Astrocyte (in vitro differentiated cells and primary cell): ENCODE results near the gene MED12L. TPM values are rescaled to one million over a fixed set of nuclear protein-coding genes. Genes with fewer than 3 reads are reported as not detected.

Source experiments
- DNase-seq: peaks from one replicate; pipeline ENCODE4 v3.0.0-alpha.2; 2010; ENCODE audit warnings: low read depth
- FAIRE-seq: peaks from 2 replicates; lab custom pipeline; 2011; peaks lifted over from hg19 to GRCh38; lab: Jason Lieb, UNC
- H2AFZ ChIP-seq: 2 replicates; pipeline ENCODE4 v1.6.0; 2012; ENCODE audit warnings: low read depth, low read length, inconsistent platforms
- H3K27ac ChIP-seq: 2 replicates; pipeline ENCODE4 v1.5.1; 2011; ENCODE audit warnings: low read depth, low read length, inconsistent platforms
- H3K27me3 ChIP-seq: 2 replicates; pipeline ENCODE4 v1.6.0; 2011; ENCODE audit warnings: low read length, inconsistent platforms; ENCODE audit not compliant: insufficient read depth
- H3K36me3 ChIP-seq: 2 replicates; pipeline ENCODE4 v1.5.1; 2011; ENCODE audit warnings: low read length, inconsistent platforms; ENCODE audit not compliant: insufficient read depth
- H3K4me1 ChIP-seq: 2 replicates; pipeline ENCODE4 v1.5.1; 2011; ENCODE audit warnings: low read length, inconsistent platforms; ENCODE audit not compliant: insufficient read depth
- H3K4me2 ChIP-seq: 2 replicates; pipeline ENCODE4 v1.6.0; 2012; ENCODE audit warnings: low read length, inconsistent platforms
- H3K4me3 ChIP-seq: 2 replicates; pipeline ENCODE4 v1.5.1; 2011; ENCODE audit warnings: low read depth, mild to moderate bottlenecking, low read length, inconsistent platforms; ENCODE audit not compliant: insufficient read depth
- H3K79me2 ChIP-seq: 2 replicates; pipeline ENCODE4 v1.6.0; 2012; ENCODE audit warnings: mild to moderate bottlenecking, low read length, inconsistent platforms; ENCODE audit not compliant: insufficient read depth
- H3K9ac ChIP-seq: 2 replicates; pipeline ENCODE4 v1.6.0; 2012; ENCODE audit warnings: mild to moderate bottlenecking, low read length, inconsistent platforms
- H3K9me3 ChIP-seq: 2 replicates; pipeline ENCODE4 v1.5.1; 2012; ENCODE audit warnings: low read depth, mild to moderate bottlenecking, low read length, inconsistent platforms; ENCODE audit not compliant: insufficient read depth
- H4K20me1 ChIP-seq: 2 replicates; pipeline ENCODE4 v1.6.0; 2012; ENCODE audit warnings: low read length, inconsistent platforms; ENCODE audit not compliant: insufficient read depth
- H3K27ac Mint-ChIP-seq: one replicate; pipeline ENCODE4 v1.8.0; 2021; ENCODE audit warnings: mild to moderate bottlenecking, mixed read lengths; ENCODE audit not compliant: unreplicated experiment
- H3K27me3 Mint-ChIP-seq: one replicate; pipeline ENCODE4 v1.8.0; 2021; ENCODE audit warnings: low read depth, mixed read lengths; ENCODE audit not compliant: unreplicated experiment
- H3K36me3 Mint-ChIP-seq: one replicate; pipeline ENCODE4 v1.8.0; 2021; ENCODE audit warnings: low read depth, mixed read lengths; ENCODE audit not compliant: unreplicated experiment
- H3K4me1 Mint-ChIP-seq: one replicate; pipeline ENCODE4 v1.8.0; 2021; ENCODE audit warnings: low read depth, mixed read lengths; ENCODE audit not compliant: unreplicated experiment
- H3K4me3 Mint-ChIP-seq: one replicate; pipeline ENCODE4 v1.8.0; 2021; ENCODE audit warnings: mild to moderate bottlenecking, moderate library complexity, mixed read lengths; ENCODE audit not compliant: unreplicated experiment
- H3K9me3 Mint-ChIP-seq: one replicate; pipeline ENCODE4 v1.8.0; 2021; ENCODE audit warnings: mild to moderate bottlenecking, mixed read lengths; ENCODE audit not compliant: unreplicated experiment
- CTCF ChIP-seq: IDR thresholded peaks from 2 replicates; pipeline ENCODE4 v1.5.1; 2011; ENCODE audit warnings: low read depth, mild to moderate bottlenecking, inconsistent platforms, low read length, moderate library complexity; ENCODE audit not compliant: insufficient read depth
- EZH2 ChIP-seq: IDR thresholded peaks from 2 replicates; pipeline ENCODE4 v1.6.1; 2012; ENCODE audit warnings: mild to moderate bottlenecking, low read length, inconsistent platforms; ENCODE audit not compliant: insufficient read depth
- total RNA-seq: library from RNA; stranded (reverse); gene quantifications from 2 replicates; pipeline ENCODE4 v1.2.1, GENCODE V29; 2021

MED12L gene
- total RNA-seq, 1 donor from 2014 or later: 8.2 TPM

GRCh38 chr3:151226088-151226563 lies 140.7 kb downstream of the MED12L start:
- H3K4me1 Mint-ChIP-seq: peaks cover 51% of the 10 kb centered on the region
- Histone ChIP-seq H3K79me2 (no peaks in the 10 kb centered on the region), H2AFZ (peak overlapping the region; percentile 7), H3K27ac (peak overlapping the region; percentile 96), H3K4me3 (no peak overlapping the region), H3K9ac (peak overlapping the region; percentile 48), H3K27me3 (no peaks in the 10 kb centered on the region), H3K36me3 (no peaks in the 10 kb centered on the region), H3K4me1 (peaks cover 35% of the 10 kb centered on the region), H4K20me1 (no peaks in the 10 kb centered on the region), H3K4me2 (peak overlapping the region; percentile 32), H3K9me3 (no peaks in the 10 kb centered on the region)
- peak overlapping the region; percentile 96 for H3K27ac Mint-ChIP-seq
- H3K9me3 Mint-ChIP-seq: peaks cover 8% of the 10 kb centered on the region
- no peak for TF ChIP-seq CTCF
- no peak for TF ChIP-seq EZH2
- peak; percentile 93 for DNase-seq
- H3K4me3 Mint-ChIP-seq: no peak overlapping the region
- FAIRE-seq: peak; percentile 9
- no peaks in the 10 kb centered on the region for H3K27me3 Mint-ChIP-seq
- H3K36me3 Mint-ChIP-seq: peaks cover 10% of the 10 kb centered on the region

- H3K36me3 Mint-ChIP-seq: peaks cover 10% of the 10 kb centered on the region
These were observed 141.4 kb downstream of the MED12L start for GRCh38 chr3:151226825-151227224.

More at GRCh38 chr3:151226825-151227224, 141.4 kb downstream of the MED12L start:
- Mint-ChIP-seq H3K4me1 (peaks cover 51% of the 10 kb centered on the region), H3K27me3 (no peaks in the 10 kb centered on the region), H3K9me3 (peaks cover 6% of the 10 kb centered on the region), H3K4me3 (no peak overlapping the region), H3K27ac (peak overlapping the region; percentile 96)
- TF ChIP-seq EZH2 (no peak), CTCF (no peak)
- Histone ChIP-seq H3K9ac (peak overlapping the region; percentile 87), H3K27ac (peak overlapping the region; percentile 96), H3K4me3 (no peak overlapping the region), H3K79me2 (no peaks in the 10 kb centered on the region), H4K20me1 (no peaks in the 10 kb centered on the region), H3K4me1 (peaks cover 35% of the 10 kb centered on the region), H3K27me3 (no peaks in the 10 kb centered on the region), H3K4me2 (peak overlapping the region; percentile 32), H3K36me3 (no peaks in the 10 kb centered on the region), H3K9me3 (no peaks in the 10 kb centered on the region), H2AFZ (no peak overlapping the region)
- no peak for FAIRE-seq
- no peak for DNase-seq
